GM19351 (cell line): Measurements from ENCODE around the gene ZNF433.
"Not testable (repeated sequence)": the region's sequence is repeated elsewhere in the genome, so short reads cannot be mapped to it uniquely, and the experiment has no call there.

Experiments used
- ATAC-seq: cut with Tn5 transposase; IDR thresholded peaks from one replicate; pipeline ENCODE4 v1.9.1; 2021; ENCODE audit warnings: mild to moderate bottlenecking, moderate library complexity; ENCODE audit not compliant: unreplicated experiment

Gene ZNF433

GRCh38 chr19:11991921-11992320, 43.6 kb downstream of the ZNF433 start:
- not testable (repeated sequence) for ATAC-seq

DNA sequence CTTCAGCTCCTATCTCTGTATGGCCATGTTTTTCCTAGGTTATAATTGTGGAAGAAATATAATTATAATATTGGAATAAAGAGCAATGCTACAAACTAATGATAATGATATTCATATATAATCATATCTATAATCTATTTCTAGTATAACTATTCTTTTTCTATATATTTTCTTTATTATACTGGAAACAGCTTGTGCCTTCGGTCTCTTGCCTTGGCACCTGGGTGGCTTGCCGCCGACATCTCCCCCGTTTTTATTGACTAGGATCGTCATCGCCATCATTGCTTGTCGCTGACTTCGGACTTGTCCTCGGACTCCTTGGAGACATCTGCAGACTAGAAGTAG, 46.4 kb downstream of the ZNF433 start:
- no peak for ATAC-seq

DNA sequence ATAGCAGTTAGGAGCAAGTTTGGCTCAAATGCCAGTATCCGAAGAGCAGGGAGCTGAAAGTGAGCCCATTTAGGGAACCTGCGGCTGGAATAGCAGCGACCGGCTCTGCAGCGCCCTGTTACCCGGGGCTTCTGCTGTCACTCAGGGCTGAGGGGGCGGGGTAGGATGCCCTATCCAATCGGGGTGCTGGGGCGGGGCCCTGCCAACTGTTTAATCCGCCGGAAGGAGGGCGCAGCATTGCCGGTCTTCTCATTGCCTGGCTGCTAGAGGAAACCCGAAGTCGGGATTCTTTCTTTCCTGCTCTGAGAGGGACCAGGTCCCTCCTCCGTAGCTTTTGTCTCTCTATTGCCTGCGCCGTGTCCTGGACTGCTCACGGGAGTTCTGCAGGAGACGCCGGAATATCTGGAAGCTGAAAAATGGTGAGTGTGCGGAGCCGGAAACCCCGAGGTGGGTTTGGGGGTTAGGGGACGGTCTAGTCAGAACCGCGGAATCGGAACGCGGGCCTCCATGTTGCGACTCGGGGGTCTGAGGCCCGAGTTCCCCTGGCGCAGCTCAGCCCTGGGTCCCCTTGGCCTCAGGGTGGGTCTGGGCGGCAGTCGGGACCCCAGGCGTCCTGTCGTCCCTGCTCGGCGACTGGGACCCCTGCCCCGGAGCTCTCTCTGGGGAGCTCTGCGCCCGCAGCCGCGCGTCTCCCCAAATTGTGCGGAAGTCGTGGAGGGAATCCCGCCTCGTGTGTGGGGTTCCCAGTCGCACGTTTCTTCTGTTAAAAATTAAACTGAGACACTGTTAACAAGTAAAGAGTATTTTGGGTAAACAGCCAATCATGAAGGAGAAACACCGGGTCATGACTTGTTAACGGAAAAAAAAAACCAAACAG, 47.8 kb downstream of the ZNF433 start:
- ATAC-seq = peak; percentile 88

GRCh38 chr19:11986754-11987153, 48.7 kb downstream of the ZNF433 start:
- ATAC-seq = no peak

GRCh38 chr19:11984986-11985385, 50.5 kb downstream of the ZNF433 start:
- ATAC-seq = no peak

DNA sequence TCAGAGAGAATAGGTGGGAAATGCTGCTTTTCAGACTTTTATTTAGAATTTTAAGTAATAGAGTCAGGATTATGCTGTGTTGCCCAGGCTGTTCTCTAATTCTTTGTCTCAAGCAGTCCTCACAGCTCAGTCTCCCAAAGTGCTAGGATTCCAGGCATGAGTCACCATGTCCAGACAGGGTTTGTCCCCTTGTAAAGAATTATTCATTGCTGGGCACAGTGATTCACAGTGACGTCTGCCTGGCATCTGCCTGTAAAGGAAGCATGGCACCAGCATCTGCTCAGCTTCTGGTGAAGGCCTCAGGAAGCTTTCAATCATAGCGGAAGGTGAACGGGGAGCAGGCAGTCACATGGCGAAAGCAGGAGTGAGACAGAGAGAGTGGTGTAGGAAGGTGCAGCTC, 53.0 kb downstream of the ZNF433 start:
- no peak for ATAC-seq

DNA sequence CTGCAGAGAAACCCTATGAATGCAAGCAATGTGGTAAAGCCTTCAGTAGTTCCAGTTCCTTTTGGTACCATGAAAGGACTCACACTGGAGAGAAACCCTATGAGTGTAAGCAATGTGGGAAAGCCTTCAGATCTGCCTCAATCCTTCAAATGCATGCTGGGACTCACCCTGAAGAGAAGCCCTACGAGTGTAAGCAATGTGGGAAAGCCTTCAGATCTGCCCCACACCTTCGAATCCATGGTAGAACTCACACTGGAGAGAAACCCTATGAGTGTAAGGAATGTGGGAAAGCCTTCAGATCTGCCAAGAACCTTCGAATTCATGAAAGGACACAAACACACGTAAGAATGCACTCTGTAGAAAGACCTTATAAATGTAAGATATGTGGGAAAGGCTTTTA, 56.0 kb downstream of the ZNF433 start:
- ATAC-seq = no peak

- no peak for ATAC-seq
These were observed 56.9 kb downstream of the ZNF433 start for GRCh38 chr19:11978492-11979100.

DNA sequence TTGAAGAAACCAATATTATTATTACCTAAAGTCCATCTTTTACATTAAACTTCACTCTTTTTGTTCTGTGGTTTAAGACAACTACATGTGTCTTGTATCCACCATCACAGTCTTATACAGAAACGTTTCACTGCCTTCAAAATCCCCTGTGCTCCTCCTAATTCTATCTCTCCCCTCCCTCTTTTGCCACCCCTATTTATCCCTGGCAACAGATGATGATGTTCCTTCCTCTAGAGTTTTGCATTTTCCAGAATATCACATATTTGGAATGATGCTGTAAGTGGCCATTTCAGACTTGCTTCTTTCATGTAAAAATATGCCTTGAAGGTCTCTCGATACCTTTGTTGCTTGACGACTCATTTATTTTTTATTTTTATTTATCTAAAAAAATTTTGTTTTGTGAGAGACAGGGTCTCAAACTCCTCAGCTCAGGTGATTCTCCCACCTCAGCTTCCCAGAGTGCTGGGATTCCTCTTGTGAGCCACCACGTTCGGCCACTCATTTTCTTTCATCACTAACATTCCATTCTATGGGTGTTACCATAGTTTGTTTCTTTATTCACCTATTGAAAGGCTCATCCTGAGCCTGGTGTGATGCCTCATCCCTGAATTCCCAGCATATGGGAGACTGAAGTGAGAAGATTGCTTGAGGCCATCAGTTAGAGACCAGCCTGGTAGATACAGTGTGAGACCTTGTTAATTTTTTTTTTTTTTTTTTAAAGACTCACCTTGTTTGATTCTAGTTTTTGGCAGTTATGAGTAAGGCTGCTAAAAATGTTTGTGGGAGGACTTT, 62.3 kb downstream of the ZNF433 start:
- ATAC-seq = no peak

GRCh38 chr19:11971041-11971440, 64.4 kb downstream of the ZNF433 start:
- ATAC-seq = no peak

DNA sequence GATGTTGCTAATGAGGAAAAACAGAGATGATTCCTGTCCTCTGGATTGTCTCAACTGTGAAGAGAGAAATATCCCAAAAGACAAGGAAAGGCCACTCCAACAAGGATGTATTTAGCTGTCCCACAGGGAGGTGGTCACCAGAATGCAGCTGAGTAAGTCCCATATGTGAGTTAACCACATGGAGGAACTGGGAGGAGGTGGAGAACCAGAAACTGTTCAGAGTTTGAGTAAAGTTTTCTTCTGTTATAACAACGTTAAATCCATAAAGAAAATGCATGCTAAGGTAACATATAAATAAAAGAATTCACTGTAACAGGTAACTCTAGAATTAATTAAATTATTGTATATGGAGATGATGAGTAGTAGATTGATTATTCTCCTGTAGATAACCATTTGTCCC, 65.3 kb downstream of the ZNF433 start:
- no peak for ATAC-seq

- ATAC-seq = peak; percentile 92
These were observed 70.4 kb downstream of the ZNF433 start, which contains the start of gene ZNF763 for GRCh38 chr19:11964858-11965645. Gene ZNF763, plus strand, starts transcription at chr19:11965040. Its CDS starts 169 bp downstream, at chr19:11965209.
